HL-60 (cell line): ENCODE results near the gene LRRC8E.
A peak's percentile ranks its signal among the peaks of the same experiment; 100 is the strongest.

Experiments
- DNase-seq, 2 experiments: peaks; one replicate each; pipeline ENCODE4 v3.0.0-alpha.2; 2010 to 2020; ENCODE audit warnings: low read depth in 1 of 2, low spot score in 1 of 2
- H3K27ac ChIP-seq: fragments of 250-450 bp; sonication (Bioruptor Pico); replicated peaks from 2 replicates; pipeline ENCODE4 v1.5.1; 2020; ENCODE audit warnings: mild to moderate bottlenecking, moderate library complexity
- H3K27me3 ChIP-seq: fragments of 250-450 bp; sonication (Bioruptor Pico); 2 replicates; pipeline ENCODE4 v1.5.1; 2021; ENCODE audit warnings: mild to moderate bottlenecking, moderate library complexity; ENCODE audit not compliant: insufficient read depth, poor library complexity, severe bottlenecking
- H3K4me3 ChIP-seq: replicated peaks from 2 replicates; pipeline ENCODE4 v1.5.1; 2011; ENCODE audit warnings: mild to moderate bottlenecking, control low read depth, low read length; ENCODE audit not compliant: insufficient read depth
- GABPA ChIP-seq: IDR thresholded peaks from 2 replicates; pipeline ENCODE4 v1.6.1; 2012; ENCODE audit warnings: low read depth
- POLR2AphosphoS5 ChIP-seq: IDR thresholded peaks from 2 replicates; pipeline ENCODE4 v1.6.1; 2012; ENCODE audit warnings: low read depth
- SPI1 ChIP-seq: IDR thresholded peaks from 2 replicates; pipeline ENCODE4 v1.6.1; 2012; ENCODE audit warnings: low read depth, mild to moderate bottlenecking, borderline replicate concordance
- TF ChIP-seq, protein P1 (sequence below): IDR thresholded peaks from 2 replicates; pipeline ENCODE4 v1.6.1; 2012; ENCODE audit warnings: low read depth; ENCODE audit not compliant: insufficient replicate concordance
- TF ChIP-seq, protein P2 (sequence below): IDR thresholded peaks from one replicate; pipeline ENCODE4 v1.5.1; 2011; ENCODE audit warnings: low read length, control low read depth, inconsistent platforms; ENCODE audit not compliant: insufficient read depth

Gene LRRC8E

DNA sequence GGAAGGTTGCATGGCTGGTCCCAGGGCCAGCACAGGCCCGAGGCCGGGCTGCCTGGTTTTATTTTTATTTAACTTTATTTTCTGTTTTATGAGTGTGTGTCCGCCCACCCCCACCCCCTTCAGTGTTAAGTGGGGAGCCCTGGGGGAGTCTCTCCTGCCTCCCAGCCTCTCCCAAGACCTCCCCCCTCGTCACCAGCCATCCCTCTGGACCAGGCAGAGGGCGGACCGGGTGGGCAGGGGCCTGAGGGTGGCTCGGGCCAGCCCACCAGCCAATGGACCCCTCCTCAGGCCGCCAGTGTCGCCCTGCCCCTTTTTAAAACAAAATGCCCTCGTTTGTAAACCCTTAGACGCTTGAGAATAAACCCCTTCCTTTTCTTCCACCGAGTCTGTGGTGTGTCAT, 25.8 kb downstream of the LRRC8E start:
- DNase-seq = no peak

DNA sequence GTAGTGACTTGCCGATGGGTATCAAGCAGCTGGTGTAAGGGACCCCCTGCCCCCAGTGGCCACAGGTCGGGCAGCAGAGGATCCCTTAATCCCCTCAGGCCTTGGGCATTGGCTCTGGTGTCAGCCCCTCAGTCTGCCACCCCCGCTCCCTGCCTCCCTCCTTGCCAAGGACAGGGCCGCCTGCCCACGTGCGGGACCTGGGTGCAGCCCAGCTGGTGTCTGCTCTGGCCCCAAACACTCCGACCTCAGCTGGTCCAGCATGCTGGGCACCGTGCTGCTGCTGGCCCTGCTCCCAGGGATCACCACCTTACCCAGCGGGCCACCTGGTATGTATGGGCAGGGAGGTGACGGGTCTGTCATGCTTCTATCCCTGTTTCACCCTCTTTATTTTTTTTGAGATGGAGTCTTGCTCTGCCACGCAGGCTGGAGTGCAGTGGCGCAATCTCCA, 26.3 kb downstream of the LRRC8E start, which contains the start of gene TGFBR3L:
Gene TGFBR3L (plus strand): TSS at position 233 of the 448 bp plus-strand sequence.
- TF ChIP-seq POLR2AphosphoS5 (no peak; the same call in 1 of the 2 replicates), GABPA (no peak), SPI1 (no peak)
- TF ChIP-seq, protein P1, sequence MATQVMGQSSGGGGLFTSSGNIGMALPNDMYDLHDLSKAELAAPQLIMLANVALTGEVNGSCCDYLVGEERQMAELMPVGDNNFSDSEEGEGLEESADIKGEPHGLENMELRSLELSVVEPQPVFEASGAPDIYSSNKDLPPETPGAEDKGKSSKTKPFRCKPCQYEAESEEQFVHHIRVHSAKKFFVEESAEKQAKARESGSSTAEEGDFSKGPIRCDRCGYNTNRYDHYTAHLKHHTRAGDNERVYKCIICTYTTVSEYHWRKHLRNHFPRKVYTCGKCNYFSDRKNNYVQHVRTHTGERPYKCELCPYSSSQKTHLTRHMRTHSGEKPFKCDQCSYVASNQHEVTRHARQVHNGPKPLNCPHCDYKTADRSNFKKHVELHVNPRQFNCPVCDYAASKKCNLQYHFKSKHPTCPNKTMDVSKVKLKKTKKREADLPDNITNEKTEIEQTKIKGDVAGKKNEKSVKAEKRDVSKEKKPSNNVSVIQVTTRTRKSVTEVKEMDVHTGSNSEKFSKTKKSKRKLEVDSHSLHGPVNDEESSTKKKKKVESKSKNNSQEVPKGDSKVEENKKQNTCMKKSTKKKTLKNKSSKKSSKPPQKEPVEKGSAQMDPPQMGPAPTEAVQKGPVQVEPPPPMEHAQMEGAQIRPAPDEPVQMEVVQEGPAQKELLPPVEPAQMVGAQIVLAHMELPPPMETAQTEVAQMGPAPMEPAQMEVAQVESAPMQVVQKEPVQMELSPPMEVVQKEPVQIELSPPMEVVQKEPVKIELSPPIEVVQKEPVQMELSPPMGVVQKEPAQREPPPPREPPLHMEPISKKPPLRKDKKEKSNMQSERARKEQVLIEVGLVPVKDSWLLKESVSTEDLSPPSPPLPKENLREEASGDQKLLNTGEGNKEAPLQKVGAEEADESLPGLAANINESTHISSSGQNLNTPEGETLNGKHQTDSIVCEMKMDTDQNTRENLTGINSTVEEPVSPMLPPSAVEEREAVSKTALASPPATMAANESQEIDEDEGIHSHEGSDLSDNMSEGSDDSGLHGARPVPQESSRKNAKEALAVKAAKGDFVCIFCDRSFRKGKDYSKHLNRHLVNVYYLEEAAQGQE = no peak
- TF ChIP-seq, protein P2, sequence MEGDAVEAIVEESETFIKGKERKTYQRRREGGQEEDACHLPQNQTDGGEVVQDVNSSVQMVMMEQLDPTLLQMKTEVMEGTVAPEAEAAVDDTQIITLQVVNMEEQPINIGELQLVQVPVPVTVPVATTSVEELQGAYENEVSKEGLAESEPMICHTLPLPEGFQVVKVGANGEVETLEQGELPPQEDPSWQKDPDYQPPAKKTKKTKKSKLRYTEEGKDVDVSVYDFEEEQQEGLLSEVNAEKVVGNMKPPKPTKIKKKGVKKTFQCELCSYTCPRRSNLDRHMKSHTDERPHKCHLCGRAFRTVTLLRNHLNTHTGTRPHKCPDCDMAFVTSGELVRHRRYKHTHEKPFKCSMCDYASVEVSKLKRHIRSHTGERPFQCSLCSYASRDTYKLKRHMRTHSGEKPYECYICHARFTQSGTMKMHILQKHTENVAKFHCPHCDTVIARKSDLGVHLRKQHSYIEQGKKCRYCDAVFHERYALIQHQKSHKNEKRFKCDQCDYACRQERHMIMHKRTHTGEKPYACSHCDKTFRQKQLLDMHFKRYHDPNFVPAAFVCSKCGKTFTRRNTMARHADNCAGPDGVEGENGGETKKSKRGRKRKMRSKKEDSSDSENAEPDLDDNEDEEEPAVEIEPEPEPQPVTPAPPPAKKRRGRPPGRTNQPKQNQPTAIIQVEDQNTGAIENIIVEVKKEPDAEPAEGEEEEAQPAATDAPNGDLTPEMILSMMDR = no peak
- Histone ChIP-seq H3K27ac (no peak within 1 kb of the TSS), H3K4me3 (no peak within 1 kb of the TSS), H3K27me3 (peaks cover 3% of the 10 kb centered on the region)
- DNase-seq = no peak

More for the DNA sequence above, 25.8 kb downstream of the LRRC8E start:
- Histone ChIP-seq H3K27me3 (peaks cover 3% of the 10 kb centered on the region), H3K27ac (no peak overlapping the region), H3K4me3 (no peak overlapping the region)
- TF ChIP-seq, protein P1 = no peak
- TF ChIP-seq, protein P2 = no peak
- TF ChIP-seq SPI1 (no peak), POLR2AphosphoS5 (no peak; the same call in 1 of the 2 replicates), GABPA (no peak)

DNA sequence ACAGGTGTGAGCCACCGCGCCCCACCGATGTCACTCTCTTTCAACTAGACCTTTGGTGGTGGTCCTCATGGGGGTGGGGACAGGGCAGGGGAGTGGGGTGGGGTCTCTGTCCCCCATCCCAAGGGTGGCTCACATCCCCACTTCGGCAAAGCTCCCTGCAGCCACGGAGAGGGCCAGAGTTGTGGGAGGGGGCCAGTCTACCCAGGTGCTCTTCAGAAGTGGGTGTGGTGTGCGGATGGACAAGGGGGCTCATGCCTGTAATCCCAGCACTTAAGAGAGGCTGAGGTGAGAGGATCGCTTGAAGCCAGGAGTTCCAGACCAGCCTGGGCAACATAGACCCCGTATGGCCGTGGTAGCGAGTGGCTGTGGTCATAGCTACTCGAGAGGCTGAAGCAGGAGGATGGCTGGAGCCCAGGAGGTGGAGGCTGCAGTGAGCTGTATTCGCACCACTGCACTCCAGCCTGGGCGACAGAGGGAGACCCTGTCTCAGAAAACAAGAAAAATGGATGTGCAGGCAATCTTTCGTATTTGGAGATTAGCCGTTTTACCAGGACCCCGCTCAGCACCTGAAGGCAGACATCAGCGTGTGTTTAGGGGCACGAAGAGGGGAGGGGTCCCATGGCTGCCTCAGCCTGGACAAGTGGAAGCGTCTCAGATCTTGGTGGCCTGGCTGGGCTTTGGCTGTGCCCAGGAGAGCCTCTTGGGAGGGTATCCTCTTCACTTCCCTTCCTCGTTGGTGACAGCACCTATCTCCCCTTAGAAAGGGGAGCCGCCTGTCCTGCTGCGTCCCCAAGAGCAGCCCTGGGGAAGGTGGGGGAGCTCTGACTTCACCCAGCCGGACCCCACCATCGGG, 27.2 kb downstream of the LRRC8E start:
- DNase-seq = no peak
- Histone ChIP-seq H3K27ac (no peak overlapping the region), H3K27me3 (peaks cover 3% of the 10 kb centered on the region), H3K4me3 (peak overlapping the region; percentile 44)
- TF ChIP-seq, protein P2 = no peak
- TF ChIP-seq POLR2AphosphoS5 (no peak), SPI1 (no peak), GABPA (no peak)
- TF ChIP-seq, protein P1 = no peak
